ENCODE results near the gene PRAME. TPM values are rescaled to one million over a fixed set of nuclear protein-coding genes. Genes with fewer than 3 reads are reported as not detected.
"Not testable (repeated sequence)": the region's sequence is repeated elsewhere in the genome, so short reads cannot be mapped to it uniquely, and the experiment has no call there.

Gene PRAME
- total and polyA plus RNA-seq, 5 donors from 2014 or later: not detected

DNA sequence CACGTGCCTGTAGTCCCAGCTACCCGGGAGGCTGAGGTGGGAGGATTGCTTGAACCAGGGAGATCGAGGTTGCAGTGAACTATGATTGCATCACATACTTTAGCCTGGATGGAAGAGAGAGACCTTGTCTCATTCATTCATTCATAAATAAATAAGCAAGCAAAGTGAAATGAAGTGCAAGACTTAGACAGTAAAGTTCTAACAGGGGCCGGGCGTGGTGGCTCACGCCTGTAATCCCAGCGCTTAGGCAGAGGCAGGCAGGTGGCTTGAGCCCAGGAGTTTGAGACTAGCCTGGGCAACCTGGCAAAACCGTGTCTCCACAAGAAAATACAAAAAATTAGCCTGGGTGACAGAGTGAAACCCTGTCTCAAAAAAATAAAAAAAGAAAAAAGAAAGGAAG, 37.4 kb downstream of the PRAME start:
- no peaks in the 10 kb centered on the region for H3K27me3 ChIP-seq (ENCODE audit: control insufficient read depth, insufficient read depth, low read length)
- Mint-ChIP-seq H3K36me3 (no peaks in the 10 kb centered on the region), H3K4me1 (peaks cover 0 to 4% (median 0%) of the 10 kb centered on the region in 4 donors), H3K4me3 (no peak overlapping the region), H3K9me3 (no peaks in the 10 kb centered on the region), H3K27ac (no peak overlapping the region), H3K27me3 (peaks cover 16% of the 10 kb centered on the region)
- DNase-seq: no peak
- no peak overlapping the region for H3K4me3 ChIP-seq (ENCODE audit: low read depth, low read length)
- H3K9me3 ChIP-seq (ENCODE audit: control insufficient read depth in 2 of 2, low read length in 2 of 2): no peaks in the 10 kb centered on the region
- no peaks in the 10 kb centered on the region for H3K4me1 ChIP-seq (ENCODE audit: control insufficient read depth, insufficient read depth, low read length, poor library complexity, severe bottlenecking)
- no peak overlapping the region for H3K27ac ChIP-seq (ENCODE audit: insufficient read depth, low read length, poor library complexity, severe bottlenecking)
- no peak for ATAC-seq (ENCODE audit: low read depth in 2 of 2)
- H3K36me3 ChIP-seq (ENCODE audit: control insufficient read depth, insufficient read depth, low read length): no peaks in the 10 kb centered on the region

DNA sequence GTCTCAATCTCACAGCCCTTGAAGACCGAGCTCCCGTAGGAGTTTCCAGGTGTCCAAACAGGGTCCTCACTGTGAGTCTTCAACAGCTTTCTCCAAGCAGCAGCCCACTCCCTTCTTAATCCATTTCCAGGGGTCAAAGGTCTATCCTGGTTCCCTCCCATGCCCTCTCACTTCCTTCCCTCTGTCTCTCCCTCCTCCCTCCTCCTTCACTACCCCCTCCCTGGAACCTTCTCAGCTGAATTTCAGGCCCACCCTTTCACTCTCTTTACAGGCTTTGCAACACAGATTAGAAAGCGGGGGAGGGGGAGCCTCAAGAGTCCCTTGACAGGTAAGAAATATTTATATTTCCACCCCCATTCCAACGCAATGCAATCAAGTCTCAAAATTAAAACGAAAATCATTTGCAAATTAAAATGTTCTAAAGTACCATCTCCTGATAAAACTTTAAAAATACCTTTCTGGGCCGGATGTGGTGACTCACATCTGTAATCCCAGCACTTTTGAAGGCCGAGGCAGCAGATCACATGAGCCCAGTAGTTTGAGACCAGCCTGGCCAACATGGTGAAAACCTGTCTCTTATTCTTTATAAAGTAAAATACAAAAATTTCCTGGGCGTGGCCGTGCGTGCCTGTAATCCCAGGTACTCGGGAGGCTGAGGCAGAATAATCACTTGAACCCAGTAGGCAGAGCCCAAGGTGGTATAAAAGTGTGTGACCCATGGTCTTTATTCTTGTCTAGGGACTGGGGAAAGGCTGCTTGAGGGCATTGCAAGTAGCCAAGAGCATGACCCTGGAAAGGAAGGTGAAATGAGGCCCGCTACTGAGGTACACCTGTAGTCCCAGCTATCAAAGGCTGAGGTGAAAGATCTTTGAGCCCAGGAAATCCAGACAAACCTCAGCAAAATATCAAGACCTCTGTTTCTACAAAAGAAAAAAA, 38.1 kb downstream of the PRAME start:
- Histone ChIP-seq H3K4me1 (ENCODE audit: control insufficient read depth, insufficient read depth, low read length, poor library complexity, severe bottlenecking) (no peaks in the 10 kb centered on the region), H3K9me3 (ENCODE audit: control insufficient read depth in 2 of 2, low read length in 2 of 2) (no peaks in the 10 kb centered on the region), H3K4me3 (ENCODE audit: low read depth, low read length) (no peak overlapping the region), H3K27me3 (ENCODE audit: control insufficient read depth, insufficient read depth, low read length) (no peaks in the 10 kb centered on the region), H3K36me3 (ENCODE audit: control insufficient read depth, insufficient read depth, low read length) (no peaks in the 10 kb centered on the region), H3K27ac (ENCODE audit: insufficient read depth, low read length, poor library complexity, severe bottlenecking) (no peak overlapping the region)
- DNase-seq (peak in 1 of 3 donors; percentile 3), ATAC-seq (ENCODE audit: low read depth in 2 of 2) (no peak)
- no peak overlapping the region for H3K27ac Mint-ChIP-seq
- H3K36me3 Mint-ChIP-seq: no peaks in the 10 kb centered on the region
- H3K9me3 Mint-ChIP-seq: no peaks in the 10 kb centered on the region
- H3K4me1 Mint-ChIP-seq: peaks cover 0 to 4% (median 0%) of the 10 kb centered on the region in 4 donors
- H3K27me3 Mint-ChIP-seq: peaks cover 21% of the 10 kb centered on the region
- no peak overlapping the region for H3K4me3 Mint-ChIP-seq

DNA sequence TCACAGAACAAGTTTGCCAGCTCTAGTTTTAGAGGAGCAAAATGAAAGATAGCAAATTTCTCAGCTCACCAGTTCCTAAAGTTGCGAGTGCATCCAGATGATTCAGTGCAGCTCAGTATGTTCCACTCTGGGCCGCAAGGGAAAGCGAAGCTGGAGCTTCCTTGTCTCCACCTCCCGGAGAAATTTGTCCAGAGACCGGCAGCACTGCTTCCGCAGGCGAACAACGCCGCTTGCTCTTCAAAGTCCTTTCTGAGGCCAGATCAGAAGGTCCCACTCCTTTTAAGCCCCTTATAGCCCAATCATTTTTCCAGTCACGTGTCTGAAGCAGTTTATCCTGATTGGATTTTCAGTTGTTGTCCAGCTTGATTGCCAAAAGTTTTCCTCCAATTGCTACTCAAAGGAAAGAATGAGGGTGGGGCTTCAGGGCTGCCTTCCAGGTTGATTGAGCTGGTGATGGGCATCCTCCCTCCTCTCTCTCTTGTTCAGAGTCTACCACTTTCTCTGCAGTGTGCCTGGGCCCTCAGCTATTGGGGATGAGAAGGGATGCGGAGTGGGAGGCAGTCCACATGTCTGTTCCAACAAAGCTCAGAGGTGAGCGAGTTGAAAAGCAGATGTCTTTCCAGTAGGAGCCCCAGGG, 38.9 kb downstream of the PRAME start, which contains the start of gene ZNF280A:
TSS of gene ZNF280A (minus strand) at position 251 of the 637 bp plus-strand sequence. CDS start 4,640 bp downstream, outside the sequence.
- peaks cover 0 to 4% (median 0%) of the 10 kb centered on the region in 4 donors for H3K4me1 Mint-ChIP-seq
- DNase-seq (no peak), ATAC-seq (ENCODE audit: low read depth in 2 of 2) (no peak)
- Histone ChIP-seq H3K4me1 (ENCODE audit: control insufficient read depth, insufficient read depth, low read length, poor library complexity, severe bottlenecking) (no peaks in the 10 kb centered on the region), H3K9me3 (ENCODE audit: control insufficient read depth in 2 of 2, low read length in 2 of 2) (no peaks in the 10 kb centered on the region), H3K27me3 (ENCODE audit: control insufficient read depth, insufficient read depth, low read length) (no peaks in the 10 kb centered on the region), H3K4me3 (ENCODE audit: low read depth, low read length) (no peak within 1 kb of the TSS), H3K36me3 (ENCODE audit: control insufficient read depth, insufficient read depth, low read length) (no peaks in the 10 kb centered on the region), H3K27ac (ENCODE audit: insufficient read depth, low read length, poor library complexity, severe bottlenecking) (no peak within 1 kb of the TSS)
- H3K27ac Mint-ChIP-seq: peak within 1 kb of the TSS in 1 of 3 donors; percentile 20
- H3K36me3 Mint-ChIP-seq: no peaks in the 10 kb centered on the region
- no peaks in the 10 kb centered on the region for H3K9me3 Mint-ChIP-seq
- peaks cover 26% of the 10 kb centered on the region for H3K27me3 Mint-ChIP-seq
- no peak within 1 kb of the TSS for H3K4me3 Mint-ChIP-seq

DNA sequence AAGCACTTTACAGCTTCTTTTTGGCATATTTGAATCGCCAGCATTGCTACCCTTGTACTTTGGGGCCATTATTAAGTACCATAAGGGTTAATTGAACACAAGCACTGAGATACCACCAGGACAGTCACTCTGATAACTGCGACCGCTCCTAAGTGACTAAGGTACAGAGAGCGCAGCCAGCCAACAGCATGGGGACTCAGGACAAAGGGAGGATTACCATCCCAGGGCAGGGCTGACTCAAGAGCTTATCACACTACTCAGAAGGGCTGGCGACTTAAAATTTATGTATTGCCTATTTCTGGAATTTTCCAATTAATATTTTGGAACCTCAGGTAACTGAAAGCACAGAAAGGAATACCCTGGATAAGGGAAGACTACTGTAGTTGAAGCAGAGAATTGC, 39.5 kb downstream of the PRAME start:
- DNase-seq: no peak
- no peak overlapping the region for H3K27ac ChIP-seq (ENCODE audit: insufficient read depth, low read length, poor library complexity, severe bottlenecking)
- no peaks in the 10 kb centered on the region for H3K9me3 Mint-ChIP-seq

DNA sequence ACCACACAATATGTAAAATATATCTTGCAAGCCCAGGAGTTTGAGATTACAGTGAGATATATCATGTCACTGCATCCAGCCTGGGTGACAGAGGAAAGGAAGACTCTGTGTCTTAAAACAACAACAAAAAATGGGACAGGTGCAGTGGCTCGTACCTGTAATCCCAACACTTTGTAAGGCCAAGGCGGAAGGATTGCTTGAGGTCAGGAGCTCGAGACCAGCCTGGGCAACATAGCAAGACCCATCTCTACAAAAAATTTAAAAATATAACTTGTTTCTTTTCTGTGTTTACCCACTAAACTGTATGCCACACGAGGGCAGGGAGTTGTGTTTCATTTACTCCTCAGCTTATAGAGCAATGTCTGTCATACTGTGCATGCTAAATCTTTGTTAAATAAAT, 42.1 kb downstream of the PRAME start:
- Histone ChIP-seq H3K27me3 (ENCODE audit: control insufficient read depth, insufficient read depth, low read length) (no peaks in the 10 kb centered on the region), H3K36me3 (ENCODE audit: control insufficient read depth, insufficient read depth, low read length) (no peaks in the 10 kb centered on the region), H3K4me1 (ENCODE audit: control insufficient read depth, insufficient read depth, low read length, poor library complexity, severe bottlenecking) (no peaks in the 10 kb centered on the region), H3K9me3 (ENCODE audit: control insufficient read depth in 2 of 2, low read length in 2 of 2) (no peaks in the 10 kb centered on the region), H3K4me3 (ENCODE audit: low read depth, low read length) (no peak overlapping the region), H3K27ac (ENCODE audit: insufficient read depth, low read length, poor library complexity, severe bottlenecking) (no peak overlapping the region)
- Mint-ChIP-seq H3K9me3 (peaks cover 0 to 4% (median 0%) of the 10 kb centered on the region in 7 donors), H3K27me3 (peaks cover 46% of the 10 kb centered on the region), H3K4me3 (no peak overlapping the region), H3K36me3 (no peaks in the 10 kb centered on the region), H3K27ac (no peak overlapping the region), H3K4me1 (peaks cover 0 to 4% (median 0%) of the 10 kb centered on the region in 4 donors)
- ATAC-seq (ENCODE audit: low read depth in 2 of 2) (no peak), DNase-seq (no peak)

More for the DNA sequence above, 39.5 kb downstream of the PRAME start:
- no peaks in the 10 kb centered on the region for H3K27me3 ChIP-seq (ENCODE audit: control insufficient read depth, insufficient read depth, low read length)
- no peaks in the 10 kb centered on the region for H3K36me3 ChIP-seq (ENCODE audit: control insufficient read depth, insufficient read depth, low read length)
- Mint-ChIP-seq H3K36me3 (no peaks in the 10 kb centered on the region), H3K27ac (no peak overlapping the region), H3K27me3 (peaks cover 32% of the 10 kb centered on the region), H3K4me3 (no peak overlapping the region), H3K4me1 (peaks cover 0 to 4% (median 0%) of the 10 kb centered on the region in 4 donors)
- H3K4me1 ChIP-seq (ENCODE audit: control insufficient read depth, insufficient read depth, low read length, poor library complexity, severe bottlenecking): no peaks in the 10 kb centered on the region
- no peak for ATAC-seq (ENCODE audit: low read depth in 2 of 2)
- H3K9me3 ChIP-seq (ENCODE audit: control insufficient read depth in 2 of 2, low read length in 2 of 2): no peaks in the 10 kb centered on the region
- no peak overlapping the region for H3K4me3 ChIP-seq (ENCODE audit: low read depth, low read length)

DNA sequence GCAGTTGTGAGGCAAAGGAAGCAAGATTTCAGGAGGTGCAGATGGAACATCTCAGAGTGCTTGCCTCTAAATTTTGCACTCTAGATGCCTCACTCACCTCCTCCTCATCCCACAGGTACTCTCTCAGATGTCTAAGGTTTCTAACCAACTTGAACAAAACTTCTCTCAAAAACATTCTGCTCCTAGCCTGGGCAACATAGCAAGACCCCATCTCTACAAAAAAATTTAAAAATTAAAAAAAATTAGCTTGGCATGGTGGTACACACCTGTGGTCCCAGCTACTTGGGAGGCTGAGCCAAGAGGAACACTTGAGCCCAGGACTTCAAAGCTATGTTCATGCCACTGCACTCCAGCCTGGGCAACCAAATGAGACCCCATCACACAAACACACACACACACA, 43.2 kb downstream of the PRAME start:
- no peak for ATAC-seq (ENCODE audit: low read depth in 2 of 2)
- Mint-ChIP-seq H3K27ac (no peak overlapping the region), H3K4me3 (no peak overlapping the region), H3K9me3 (peaks cover 0 to 9% (median 0%) of the 10 kb centered on the region in 7 donors), H3K4me1 (peaks cover 0 to 2% (median 0%) of the 10 kb centered on the region in 4 donors), H3K27me3 (peaks cover 41% of the 10 kb centered on the region), H3K36me3 (no peaks in the 10 kb centered on the region)
- H3K36me3 ChIP-seq (ENCODE audit: control insufficient read depth, insufficient read depth, low read length): no peaks in the 10 kb centered on the region
- no peak overlapping the region for H3K27ac ChIP-seq (ENCODE audit: insufficient read depth, low read length, poor library complexity, severe bottlenecking)
- no peak overlapping the region for H3K4me3 ChIP-seq (ENCODE audit: low read depth, low read length)
- no peaks in the 10 kb centered on the region for H3K27me3 ChIP-seq (ENCODE audit: control insufficient read depth, insufficient read depth, low read length)
- no peaks in the 10 kb centered on the region for H3K4me1 ChIP-seq (ENCODE audit: control insufficient read depth, insufficient read depth, low read length, poor library complexity, severe bottlenecking)
- H3K9me3 ChIP-seq (ENCODE audit: control insufficient read depth in 2 of 2, low read length in 2 of 2): no peaks in the 10 kb centered on the region
- DNase-seq: no peak

DNA sequence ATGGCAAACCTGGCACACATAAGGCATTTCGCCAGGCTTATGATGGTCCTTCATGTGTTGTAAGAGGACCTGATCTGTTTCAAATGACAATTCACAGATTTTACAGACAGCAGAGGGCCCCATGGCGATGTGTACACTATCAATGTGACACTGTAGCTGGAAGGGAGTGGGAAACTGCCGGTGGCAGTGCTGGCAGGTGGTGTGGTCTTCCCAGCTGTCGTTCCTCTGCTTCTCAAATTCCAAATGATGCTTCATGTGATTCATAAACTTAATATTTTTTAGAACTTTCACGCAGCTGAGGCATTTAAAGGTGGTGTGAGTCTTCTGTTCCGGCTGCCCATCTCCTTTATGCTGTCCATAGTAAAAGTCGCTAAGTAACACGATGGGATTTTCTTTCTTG, 44.6 kb downstream of the PRAME start:
- Mint-ChIP-seq H3K27me3 (peaks cover 37% of the 10 kb centered on the region), H3K9me3 (peaks cover 0 to 13% (median 3%) of the 10 kb centered on the region in 7 donors)
- not testable (repeated sequence) for H3K4me1 Mint-ChIP-seq; H3K27me3 ChIP-seq (ENCODE audit: control insufficient read depth, insufficient read depth, low read length); H3K4me3 ChIP-seq (ENCODE audit: low read depth, low read length); H3K4me3 Mint-ChIP-seq; H3K9me3 ChIP-seq (ENCODE audit: control insufficient read depth in 2 of 2, low read length in 2 of 2); H3K36me3 ChIP-seq (ENCODE audit: control insufficient read depth, insufficient read depth, low read length); H3K36me3 Mint-ChIP-seq; H3K4me1 ChIP-seq (ENCODE audit: control insufficient read depth, insufficient read depth, low read length, poor library complexity, severe bottlenecking); H3K27ac ChIP-seq (ENCODE audit: insufficient read depth, low read length, poor library complexity, severe bottlenecking); ATAC-seq (ENCODE audit: low read depth in 2 of 2); H3K27ac Mint-ChIP-seq; DNase-seq

Data from CD4-positive, CD25-positive, alpha-beta regulatory T cell (primary cell).